Measurements from ENCODE around the gene DENND5B. TPM values are rescaled to one million over a fixed set of nuclear protein-coding genes. Genes with fewer than 3 reads are reported as not detected.
A peak's percentile ranks its signal among the peaks of the same experiment; 100 is the strongest.

DENND5B gene
- polyA plus RNA-seq, 2 of the 4 experiments (the other 2 are of a cell fraction), result 15.5 to 55.2 TPM

GRCh38 chr12:31456562-31456961 is 134.4 kb downstream of the DENND5B start:
- 0 out of 3 replicates have a peak, but pooled peaks cover 3% of the 10 kb centered on the region for H3K4me1 ChIP-seq
- no peak overlapping the region for H3K4me2 ChIP-seq
- TF ChIP-seq RFX5 (IDR thresholded peaks at IDR 0.05), result no peak
- no peak for TF ChIP-seq ZSCAN20 (CRISPR knock-in tag; IDR thresholded peaks at IDR 0.05)
- TF ChIP-seq NFE2L2 (conservative IDR thresholded peaks at IDR 0.05; ENCODE audit: low read length), result no peak
- no peak for TF ChIP-seq CEBPB (IDR thresholded peaks at IDR 0.05)
- no peak for TF ChIP-seq BHLHE40 (IDR thresholded peaks at IDR 0.05; ENCODE audit: low read depth, low read length)
- CTCF ChIA-PET, result interaction anchor here (0.9 to 3.6 kb wide), 2 partner anchors 53 to 181 kb away, joined by 3 to 23 read pairs; no protein-coding TSS in a partner anchor
- H3K9me3 ChIP-seq, result no peaks in the 10 kb centered on the region
- no peak overlapping the region for H3K4me3 ChIP-seq
- peak overlapping the region in 1 of 2 experiments; percentile 27; a peak in 2 of 6 replicates for H3K27ac ChIP-seq
- ATAC-seq, result no peak
- no peak for DNase-seq (ENCODE audit: low read depth in 1 of 2, low spot score in 1 of 2)
- FAIRE-seq, result no peak
- POLR2A ChIA-PET, result no interaction called here
- 90% methylated on average over 2 of the region's 2 CpGs for WGBS (ENCODE audit: missing lambda C conversion rate)

GRCh38 chr12:31444736-31445135 is 146.2 kb downstream of the DENND5B start:
- ChIA-PET CTCF (interaction anchor here (1.9 kb wide), 1 partner anchor 10 kb away, joined by 5 read pairs; no protein-coding TSS in a partner anchor), POLR2A (no interaction called here)
- no peaks in the 10 kb centered on the region for H3K4me1 ChIP-seq
- H3K9me3 ChIP-seq, result no peaks in the 10 kb centered on the region
- TF ChIP-seq ELK1 (IDR thresholded peaks at IDR 0.05; ENCODE audit: low read depth, low read length), result no peak
- TF ChIP-seq ZNF302 (CRISPR knock-in tag; IDR thresholded peaks at IDR 0.05), result no peak
- TF ChIP-seq EHMT2 (IDR thresholded peaks at IDR 0.05; ENCODE audit: low read depth), result no peak
- TF ChIP-seq CHD2 (IDR thresholded peaks at IDR 0.05; ENCODE audit: low read length, partially characterized antibody), result no peak
- TF ChIP-seq RFX5 (IDR thresholded peaks at IDR 0.05), result no peak
- no peak for TF ChIP-seq MYC (IDR thresholded peaks at IDR 0.05; ENCODE audit: borderline replicate concordance, low read length)
- no peak for TF ChIP-seq TFCP2L1 (CRISPR knock-in tag; IDR thresholded peaks at IDR 0.05)
- TF ChIP-seq CBX2 (IDR thresholded peaks at IDR 0.05; ENCODE audit: borderline replicate concordance, low read depth), result no peak
- TF ChIP-seq MAZ (IDR thresholded peaks at IDR 0.05; ENCODE audit: borderline replicate concordance, low read depth, low read length), result no peak
- TF ChIP-seq CBX8 (IDR thresholded peaks at IDR 0.05), result no peak
- TF ChIP-seq HOXA7 (CRISPR knock-in tag; IDR thresholded peaks at IDR 0.05), result no peak
- no peak for TF ChIP-seq RNF2 (IDR thresholded peaks at IDR 0.05; ENCODE audit: borderline replicate concordance, low read depth)
- TF ChIP-seq REST (IDR thresholded peaks at IDR 0.05), result no peak
- no peak for TF ChIP-seq KDM1A (IDR thresholded peaks at IDR 0.05; ENCODE audit: low read depth)
- TF ChIP-seq MAX (IDR thresholded peaks at IDR 0.05), result no peak
- no peak for TF ChIP-seq BCL3 (IDR thresholded peaks at IDR 0.05)
- no peak overlapping the region for H3K4me2 ChIP-seq
- no peak overlapping the region for H3K27ac ChIP-seq
- FAIRE-seq, result no peak
- DNase-seq (ENCODE audit: low read depth in 1 of 2, low spot score in 1 of 2), result no peak
- 87% methylated on average over 2 of the region's 2 CpGs for WGBS (ENCODE audit: missing lambda C conversion rate)
- no peak for ATAC-seq
- H3K4me3 ChIP-seq, result no peak overlapping the region

Data from A549 (cell line).